HG03060 (cell line): ENCODE results near the gene FAM170B.

Source experiments
- ATAC-seq: cut with Tn5 transposase; IDR thresholded peaks from one replicate; pipeline ENCODE4 v1.9.1; 2021; ENCODE audit warnings: low read depth, moderate number of reproducible peaks; ENCODE audit not compliant: unreplicated experiment

The FAM170B gene

GRCh38 chr10:49082766-49083165 is 51.1 kb downstream of the FAM170B start:
- ATAC-seq: no peak

GRCh38 chr10:49081547-49082275 is 52.1 kb downstream of the FAM170B start:
- ATAC-seq: no peak
